Calu3 (cell line): ENCODE data around the gene TCF3. TPM values are rescaled to one million over a fixed set of nuclear protein-coding genes. Genes with fewer than 3 reads are reported as not detected.

ENCODE experiments used
- BruUV-seq: library from RNA; stranded (reverse); fragments of 400-500 nt; replicated peaks from 2 replicates; lab custom pipeline; 2021; lab: Mats Ljungman, UMichigan
- CTCF ChIA-PET: fragments of 300-600 bp; sonication (Branson Sonifier 250); formaldehyde crosslinking; loops from one replicate; lab custom pipeline; 2022; ENCODE audit warnings: antibody characterized with exemption; lab: Charles Lee
- DNase-seq: peaks from one replicate; pipeline ENCODE4 v3.0.0; 2022
- H3K27ac Mint-ChIP-seq: one replicate; pipeline ENCODE4 v1.8.0; 2022; ENCODE audit warnings: mixed read lengths; ENCODE audit not compliant: unreplicated experiment
- H3K27me3 Mint-ChIP-seq: one replicate; pipeline ENCODE4 v1.8.0; 2022; ENCODE audit warnings: mixed read lengths; ENCODE audit not compliant: unreplicated experiment
- H3K36me3 Mint-ChIP-seq: one replicate; pipeline ENCODE4 v1.8.0; 2022; ENCODE audit warnings: mild to moderate bottlenecking, moderate library complexity, mixed read lengths; ENCODE audit not compliant: insufficient read depth, unreplicated experiment
- H3K4me1 Mint-ChIP-seq: one replicate; pipeline ENCODE4 v1.8.0; 2022; ENCODE audit warnings: mild to moderate bottlenecking, low read depth, mixed read lengths; ENCODE audit not compliant: unreplicated experiment
- H3K4me3 Mint-ChIP-seq: one replicate; pipeline ENCODE4 v1.8.0; 2022; ENCODE audit warnings: mild to moderate bottlenecking, low read depth, moderate library complexity, mixed read lengths; ENCODE audit not compliant: unreplicated experiment
- H3K9me3 Mint-ChIP-seq: one replicate; pipeline ENCODE4 v1.8.0; 2022; ENCODE audit warnings: low read depth, mixed read lengths; ENCODE audit not compliant: unreplicated experiment
- intact Hi-C: fragments of 100-400 bp; cut with micrococcal nuclease; formaldehyde crosslinking; loops from one replicate; pipeline ENCODE4 v1.10.0; 2022; ENCODE audit not compliant: unreplicated experiment
- total RNA-seq: library from RNA; stranded (reverse); gene quantifications from 2 replicates; pipeline ENCODE4 v1.2.3, GENCODE V29; 2022
- TF ChIP-seq, protein P1 (sequence below): fragments of 200-600 bp; IDR thresholded peaks from one replicate; pipeline ENCODE4 v1.8.0; 2022; ENCODE audit warnings: antibody characterized with exemption; ENCODE audit not compliant: unreplicated experiment

TCF3 gene
- total RNA-seq, 1 experiment from 2014 or later, result 102 TPM

- CTCF ChIA-PET, result interaction anchor here (0.7 kb wide), 1 partner anchor 68 kb away, joined by 3 read pairs; no protein-coding TSS in a partner anchor
- no TSS peak for BruUV-seq
- H3K9me3 Mint-ChIP-seq, result no peaks in the 10 kb centered on the region
- no peaks in the 10 kb centered on the region for H3K27me3 Mint-ChIP-seq
- H3K36me3 Mint-ChIP-seq, result peaks cover 36% of the 10 kb centered on the region
- peak overlapping the region; percentile 42 for H3K27ac Mint-ChIP-seq
- no peak overlapping the region for H3K4me3 Mint-ChIP-seq
- TF ChIP-seq, protein P1, sequence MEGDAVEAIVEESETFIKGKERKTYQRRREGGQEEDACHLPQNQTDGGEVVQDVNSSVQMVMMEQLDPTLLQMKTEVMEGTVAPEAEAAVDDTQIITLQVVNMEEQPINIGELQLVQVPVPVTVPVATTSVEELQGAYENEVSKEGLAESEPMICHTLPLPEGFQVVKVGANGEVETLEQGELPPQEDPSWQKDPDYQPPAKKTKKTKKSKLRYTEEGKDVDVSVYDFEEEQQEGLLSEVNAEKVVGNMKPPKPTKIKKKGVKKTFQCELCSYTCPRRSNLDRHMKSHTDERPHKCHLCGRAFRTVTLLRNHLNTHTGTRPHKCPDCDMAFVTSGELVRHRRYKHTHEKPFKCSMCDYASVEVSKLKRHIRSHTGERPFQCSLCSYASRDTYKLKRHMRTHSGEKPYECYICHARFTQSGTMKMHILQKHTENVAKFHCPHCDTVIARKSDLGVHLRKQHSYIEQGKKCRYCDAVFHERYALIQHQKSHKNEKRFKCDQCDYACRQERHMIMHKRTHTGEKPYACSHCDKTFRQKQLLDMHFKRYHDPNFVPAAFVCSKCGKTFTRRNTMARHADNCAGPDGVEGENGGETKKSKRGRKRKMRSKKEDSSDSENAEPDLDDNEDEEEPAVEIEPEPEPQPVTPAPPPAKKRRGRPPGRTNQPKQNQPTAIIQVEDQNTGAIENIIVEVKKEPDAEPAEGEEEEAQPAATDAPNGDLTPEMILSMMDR, result no peak
- intact Hi-C loops, result no loop called here
- peaks cover 27% of the 10 kb centered on the region for H3K4me1 Mint-ChIP-seq
- peak; percentile 78 for DNase-seq
Observed at GRCh38 chr19:1655131-1655981, 2.9 kb upstream of the TCF3 start.

DNA sequence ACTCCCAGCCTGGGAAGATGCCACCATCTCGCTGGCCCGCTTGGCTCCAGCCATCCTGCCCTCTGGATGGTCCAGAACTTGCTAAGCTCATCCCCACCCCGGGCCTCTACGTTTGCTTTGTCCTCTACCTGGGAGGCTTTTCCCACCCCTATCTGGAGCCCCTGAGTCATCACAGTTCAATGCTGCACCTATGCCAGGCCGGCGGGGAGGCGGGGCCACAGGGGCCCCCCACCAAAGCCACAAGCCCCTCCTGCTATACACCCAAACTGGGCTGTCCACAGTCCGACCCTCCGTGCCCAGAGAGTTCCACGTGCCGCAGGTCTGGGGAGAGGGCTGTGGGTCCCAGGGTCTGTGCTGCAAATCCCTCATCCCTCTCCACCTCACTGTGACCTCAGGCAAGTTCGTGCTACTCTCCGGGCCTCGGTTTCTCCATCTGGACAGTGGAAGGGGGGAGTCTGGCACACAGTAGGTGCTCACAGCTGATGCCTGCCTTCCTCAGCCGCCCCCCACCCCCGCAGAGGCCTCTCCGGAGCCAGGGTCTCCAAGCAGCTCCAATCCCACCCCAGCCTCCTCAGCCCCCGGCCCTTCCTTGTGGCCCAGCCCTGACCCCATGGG, 1.9 kb upstream of the TCF3 start:
- no peaks in the 10 kb centered on the region for H3K9me3 Mint-ChIP-seq
- no peak for DNase-seq
- peak overlapping the region; percentile 33 for H3K27ac Mint-ChIP-seq
- no peak overlapping the region for H3K4me3 Mint-ChIP-seq
- peaks cover 31% of the 10 kb centered on the region for H3K36me3 Mint-ChIP-seq
- H3K4me1 Mint-ChIP-seq, result peaks cover 25% of the 10 kb centered on the region
- H3K27me3 Mint-ChIP-seq, result no peaks in the 10 kb centered on the region
- BruUV-seq, result no TSS peak
- TF ChIP-seq, protein P1, result no peak
- intact Hi-C loops, result no loop called here
- CTCF ChIA-PET, result no interaction called here

- Mint-ChIP-seq H3K27ac (peak overlapping the region; percentile 30), H3K36me3 (peaks cover 31% of the 10 kb centered on the region), H3K4me1 (peaks cover 15% of the 10 kb centered on the region), H3K4me3 (peak overlapping the region; percentile 37), H3K27me3 (no peaks in the 10 kb centered on the region), H3K9me3 (no peaks in the 10 kb centered on the region)
- CTCF ChIA-PET, result interaction anchor here (0.9 to 1.0 kb wide), 2 partner anchors 48 to 158 kb away, joined by 3 read pairs; partner anchors contain the start of gene UQCR11
- BruUV-seq, result TSS peak; percentile 98
- TF ChIP-seq, protein P1, result no peak
- intact Hi-C loops, result no loop called here
- no peak for DNase-seq
Observed at GRCh38 chr19:1653300-1653628, 849 bp upstream of the TCF3 start.

- intact Hi-C loops, result no loop called here
- DNase-seq, result no peak
- Mint-ChIP-seq H3K27ac (no peak overlapping the region), H3K9me3 (no peaks in the 10 kb centered on the region), H3K4me1 (peaks cover 2% of the 10 kb centered on the region), H3K36me3 (peaks cover 25% of the 10 kb centered on the region), H3K27me3 (no peaks in the 10 kb centered on the region), H3K4me3 (peak overlapping the region; percentile 56)
- CTCF ChIA-PET, result interaction anchor here (0.7 kb wide), 1 partner anchor 129 kb away, joined by 5 read pairs; no protein-coding TSS in a partner anchor
- TF ChIP-seq, protein P1, result no peak
- no TSS peak for BruUV-seq
Observed at GRCh38 chr19:1651568-1652291, 685 bp downstream of the TCF3 start.
